NCI-H446 treated with DMSO at 0.1 percent for 48 hours (cell line): ENCODE results near the gene CLMP.
"Not testable (repeated sequence)": the region's sequence is repeated elsewhere in the genome, so short reads cannot be mapped to it uniquely, and the experiment has no call there.

Experiments
- DNase-seq: peaks from one replicate; lab custom pipeline; 2025; lab: John Stamatoyannopoulos, UW

The CLMP gene

DNA sequence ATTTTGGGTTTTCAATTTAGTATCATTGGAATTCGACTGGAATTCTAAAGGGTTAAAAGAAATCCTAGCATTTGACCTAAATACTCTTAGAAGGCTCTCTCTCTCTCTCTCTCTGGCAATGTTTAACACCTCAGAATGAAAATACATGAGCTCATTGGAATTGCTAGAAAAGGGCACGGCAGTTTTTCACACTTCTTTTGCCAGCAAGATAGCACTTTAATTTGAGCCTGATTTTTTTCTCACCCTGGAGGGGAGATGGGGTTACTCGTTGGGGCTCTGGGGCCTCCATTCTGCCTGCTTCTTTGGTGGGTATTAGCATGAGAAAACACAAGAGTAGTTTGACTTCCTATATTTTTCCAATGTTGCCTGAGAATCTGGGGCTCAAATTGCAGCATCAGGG, 22.8 kb upstream of the CLMP start:
- DNase-seq = no peak

DNA sequence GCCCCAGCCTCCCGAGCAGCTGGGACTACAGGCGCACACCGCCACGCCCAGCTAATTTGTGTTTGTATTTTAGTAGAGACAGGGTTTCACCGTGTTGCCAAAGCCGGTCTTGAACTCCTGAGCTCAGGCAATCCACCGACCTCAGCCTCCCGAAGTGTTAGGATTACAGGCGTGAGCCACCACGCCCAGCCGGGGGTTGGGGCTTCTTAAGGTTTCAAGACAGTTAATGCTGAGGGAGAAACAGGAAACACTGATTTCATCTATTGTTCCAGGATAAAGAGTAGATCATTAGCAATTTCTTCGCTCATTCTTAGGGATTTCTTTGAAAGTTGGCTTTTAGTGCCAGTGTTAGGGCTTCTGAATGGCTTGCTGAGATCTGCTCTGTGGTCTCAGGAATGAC, 21.2 kb upstream of the CLMP start:
- no peak for DNase-seq

DNA sequence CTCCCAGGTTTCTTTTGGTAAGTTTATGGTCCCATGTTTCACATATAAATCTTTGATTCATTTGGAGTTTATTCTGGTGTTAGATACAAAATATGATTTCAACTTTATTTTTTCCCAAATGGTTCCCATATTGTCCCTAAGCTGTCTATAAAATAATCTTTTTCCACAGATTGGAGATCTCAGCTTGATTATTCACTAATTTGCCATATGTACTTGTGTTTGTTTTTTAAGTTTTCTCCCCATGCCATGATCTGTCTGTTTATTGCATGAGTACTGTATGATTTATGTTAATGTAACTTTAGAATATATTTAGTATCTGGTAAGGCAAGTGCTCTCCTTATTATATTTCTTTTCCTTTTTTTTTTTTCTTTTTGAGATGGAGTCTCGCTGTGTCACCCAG, 19.9 kb upstream of the CLMP start:
- DNase-seq = no peak

DNA sequence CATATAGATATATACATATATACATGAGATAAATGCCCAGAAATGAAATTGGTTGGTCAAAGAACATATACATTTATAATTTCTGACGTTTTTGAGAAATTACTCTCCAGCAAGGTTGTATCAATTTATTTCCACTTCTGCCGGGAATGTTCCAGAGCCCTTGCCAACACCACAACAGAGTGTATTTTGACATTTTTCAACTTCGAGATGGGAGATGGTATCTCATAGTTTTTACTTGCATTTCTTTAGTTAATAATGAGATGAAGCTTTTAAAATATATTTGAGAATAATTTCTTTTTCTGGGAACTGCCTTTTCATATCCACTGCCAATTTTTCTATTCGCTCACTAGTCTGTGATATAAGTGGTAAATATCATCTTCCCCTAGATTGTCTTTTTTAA, 19.3 kb upstream of the CLMP start:
- no peak for DNase-seq

DNA sequence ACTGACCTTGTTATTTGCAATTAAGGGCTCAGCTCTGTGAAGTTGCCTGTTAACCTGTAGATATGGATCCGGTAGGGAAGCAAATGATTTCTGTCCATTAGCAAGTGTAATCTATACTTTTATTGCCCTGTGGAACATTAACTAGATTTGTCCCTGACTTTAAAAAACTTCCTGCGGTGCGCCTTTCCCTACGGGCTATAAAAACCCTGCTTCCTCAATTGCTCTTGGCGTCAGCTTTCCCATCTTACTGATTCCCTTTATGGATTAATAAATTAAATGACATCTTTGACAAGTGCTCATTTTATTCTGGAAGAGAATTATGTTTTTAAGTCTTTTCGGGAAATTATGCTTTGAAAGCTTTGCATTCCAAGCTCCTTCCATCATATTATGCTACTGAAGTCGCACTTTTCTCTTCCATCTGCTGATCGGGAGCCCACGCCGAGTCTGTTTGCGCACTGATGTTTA, 18.3 kb upstream of the CLMP start:
- DNase-seq = no peak

DNA sequence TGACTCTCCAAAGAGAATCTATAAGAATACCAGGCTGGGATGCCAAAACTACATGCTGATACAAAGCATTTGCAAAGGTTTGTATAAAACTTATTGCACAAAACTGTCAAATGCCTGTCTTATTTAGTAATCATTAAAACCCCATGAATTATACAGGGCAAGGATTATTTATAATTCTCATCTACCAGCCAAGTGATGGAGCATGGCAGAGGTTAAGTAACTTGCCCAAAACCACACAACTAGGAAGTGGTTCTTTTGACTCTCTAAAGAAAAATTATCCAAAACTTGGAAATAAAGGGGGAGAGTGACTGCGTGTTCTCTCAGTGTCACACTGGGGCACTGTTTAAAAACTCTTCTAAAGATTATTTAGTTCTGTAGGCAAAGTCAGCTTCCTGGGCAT, 17.4 kb upstream of the CLMP start:
- no peak for DNase-seq

- no peak for DNase-seq
Observed at GRCh38 chr11:123211981-123212380, 16.9 kb upstream of the CLMP start.

DNA sequence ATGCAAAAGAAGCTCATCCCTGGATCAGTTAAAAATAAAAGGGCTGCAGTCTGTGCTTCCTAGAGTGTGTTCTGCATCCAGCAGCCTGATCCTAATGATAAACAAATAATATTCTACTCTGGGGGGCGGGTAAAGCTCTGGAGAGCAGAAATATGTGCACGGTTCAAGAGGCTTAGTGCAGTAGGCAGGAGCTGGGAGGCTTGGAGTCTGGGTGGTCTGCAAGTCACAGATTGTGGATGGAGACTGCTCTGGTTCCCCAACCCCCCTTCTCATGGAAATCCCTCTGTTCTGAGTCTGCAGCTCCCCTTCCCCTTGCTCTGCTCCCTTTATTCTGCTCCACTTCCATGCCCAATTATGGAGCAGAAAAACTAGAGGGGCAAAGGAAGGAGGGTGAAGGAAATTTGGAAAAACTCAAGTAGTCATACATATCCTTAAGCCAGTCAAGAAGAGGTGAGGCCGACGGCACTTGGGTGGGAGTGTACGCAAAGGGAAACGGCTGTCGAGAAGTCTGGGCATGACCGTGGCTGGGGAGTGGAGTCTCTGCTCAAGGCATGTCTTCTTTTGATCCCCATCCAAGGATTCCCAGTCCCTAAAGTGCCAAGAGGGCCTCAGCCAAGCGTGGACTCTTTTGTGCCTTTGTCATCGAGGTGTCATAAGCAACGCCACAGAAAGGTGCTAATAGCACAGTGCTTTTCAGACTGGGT, 16.3 kb upstream of the CLMP start:
- no peak for DNase-seq

- no peak for DNase-seq
Observed at GRCh38 chr11:123209591-123209990, 14.5 kb upstream of the CLMP start.

DNA sequence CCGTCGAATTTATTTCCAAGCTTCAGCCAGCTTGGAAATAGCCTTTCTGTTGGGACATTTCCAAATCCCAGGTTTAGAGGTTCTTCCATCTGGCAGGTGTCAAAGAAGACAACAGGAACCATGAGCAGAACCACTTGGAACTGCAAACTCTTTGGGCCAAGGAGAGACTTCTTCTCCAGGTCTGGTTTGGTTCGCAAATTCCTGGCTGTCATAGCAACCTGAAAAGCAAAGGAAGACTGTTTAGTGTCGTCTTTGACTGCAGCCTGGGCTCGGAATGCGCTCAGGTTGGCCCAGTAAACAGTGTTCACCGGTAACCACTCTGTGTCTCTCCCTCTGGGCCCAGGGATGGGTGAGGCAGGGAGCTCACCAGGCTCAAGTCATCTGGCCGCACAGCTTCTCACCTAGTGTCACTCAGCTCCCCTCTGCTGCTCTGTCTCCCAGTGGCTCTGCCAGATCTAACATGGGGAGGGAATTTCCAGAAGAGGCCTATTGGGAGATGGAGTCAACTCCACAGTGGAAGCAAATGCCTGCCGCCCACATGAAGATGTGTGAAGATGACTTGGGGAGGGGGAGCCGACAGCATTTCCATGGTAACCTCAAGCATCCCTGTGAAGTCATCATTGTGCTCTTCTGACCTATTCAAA, 11.9 kb upstream of the CLMP start:
- DNase-seq = no peak

GRCh38 chr11:123206055-123206454, 11.0 kb upstream of the CLMP start:
- DNase-seq = not testable (repeated sequence)

DNA sequence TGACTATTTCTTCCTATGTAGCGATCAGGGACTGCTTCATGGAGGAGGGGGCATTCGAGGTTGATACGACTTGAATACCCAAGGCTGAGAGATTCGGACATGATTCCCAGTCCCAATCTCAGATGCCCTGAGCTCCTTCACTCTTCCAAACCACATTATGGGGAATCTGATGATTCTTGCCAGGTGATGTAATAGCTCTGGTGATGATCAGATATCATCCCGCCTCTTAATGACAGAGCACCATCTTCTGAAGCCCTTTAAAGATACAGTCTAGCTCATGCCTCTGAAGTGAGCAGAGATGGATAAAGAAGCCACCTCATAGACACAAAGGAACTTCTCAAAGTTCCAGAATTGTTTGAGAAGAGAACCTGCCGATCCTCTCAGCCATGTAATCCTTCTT, 8.9 kb upstream of the CLMP start:
- DNase-seq = no peak

- no peak for DNase-seq
Observed at GRCh38 chr11:123203471-123203870, 8.4 kb upstream of the CLMP start.

DNA sequence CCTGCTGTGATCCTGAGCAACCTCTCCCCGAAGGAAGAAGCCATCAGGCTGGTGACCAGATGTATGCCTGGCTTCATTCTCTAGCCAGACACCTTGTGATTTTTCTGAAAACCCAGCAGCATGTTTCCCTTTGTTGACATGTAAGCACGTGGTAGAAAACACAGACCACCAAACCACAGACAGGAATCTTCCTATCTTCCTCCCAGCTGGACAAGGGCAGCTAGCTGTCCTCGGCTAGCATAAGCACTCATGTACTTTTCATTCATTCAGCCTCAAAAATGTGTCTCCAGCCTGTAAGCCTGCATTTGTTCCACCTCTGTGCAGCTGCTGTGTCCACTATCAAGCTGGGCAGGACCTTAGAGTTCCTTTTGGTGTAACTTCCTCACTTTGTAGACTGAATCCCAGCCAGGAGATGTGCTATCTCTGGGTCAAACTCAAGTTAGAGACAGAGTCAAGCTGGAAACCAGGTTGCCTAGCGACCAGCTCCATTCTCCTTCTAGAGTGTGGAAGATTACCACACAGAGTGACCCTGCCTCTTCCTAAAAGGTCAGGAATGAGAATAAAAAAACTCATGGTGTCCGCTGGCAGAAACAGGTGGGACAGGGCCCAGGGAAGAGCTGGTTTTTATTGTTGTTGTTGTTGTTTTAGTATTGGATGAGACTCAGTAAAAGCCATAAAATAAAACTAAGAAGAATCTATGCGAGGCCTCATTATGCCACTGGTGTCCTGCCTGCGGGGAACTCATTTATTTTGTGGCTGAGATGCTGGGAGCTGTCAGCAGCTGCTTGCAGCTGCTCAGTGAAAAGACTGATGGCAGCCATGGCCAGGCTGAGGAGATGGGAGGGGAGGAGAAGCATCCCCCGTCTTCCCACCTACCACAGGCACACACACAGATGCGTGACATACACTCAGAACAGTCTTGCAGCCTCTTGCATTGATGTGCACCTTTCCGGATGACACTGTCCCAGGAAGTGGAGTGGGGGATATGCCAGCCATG, 7.4 kb upstream of the CLMP start:
- DNase-seq = no peak

DNA sequence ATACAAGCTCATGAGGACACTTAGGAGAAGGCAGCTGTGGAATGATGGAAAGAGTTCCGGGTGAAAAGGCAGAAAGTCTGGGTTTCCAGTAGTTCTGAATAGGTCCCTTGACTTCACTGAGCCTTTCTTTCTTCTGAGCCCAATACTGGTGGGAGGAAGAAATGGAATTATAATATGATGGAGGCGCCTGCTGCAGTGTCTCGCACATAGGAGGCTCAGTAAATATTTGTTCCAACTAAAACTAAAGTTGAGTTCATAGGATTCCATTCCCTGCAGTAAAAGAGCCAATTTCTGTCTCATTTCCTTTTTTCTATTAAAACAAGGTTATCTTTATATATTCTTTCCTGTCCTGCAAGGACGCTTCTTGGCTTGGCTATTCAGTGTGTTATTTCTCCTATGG, 5.2 kb upstream of the CLMP start:
- DNase-seq = no peak

DNA sequence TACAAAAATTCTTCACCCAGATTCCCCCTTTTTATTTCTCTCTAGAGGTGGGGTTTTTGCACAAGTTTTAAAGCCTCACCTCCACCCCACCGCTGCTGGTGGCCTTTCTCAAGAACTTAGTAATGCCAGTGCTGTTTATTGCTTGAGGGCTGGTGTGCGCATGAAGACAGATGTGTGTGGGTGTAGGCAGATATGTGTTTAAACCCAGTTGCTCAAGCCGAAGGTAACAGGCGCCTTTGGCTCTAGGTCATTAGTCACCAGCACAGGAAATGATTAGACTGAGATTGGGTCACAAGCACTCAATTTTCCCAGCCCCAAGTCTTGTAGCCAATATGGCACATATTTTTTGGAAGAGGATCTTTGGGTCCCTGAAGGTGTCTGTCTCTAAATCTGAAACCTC, 2.7 kb upstream of the CLMP start:
- no peak for DNase-seq

- DNase-seq = no peak
Observed at GRCh38 chr11:123196060-123196714, 1.1 kb upstream of the CLMP start.

DNA sequence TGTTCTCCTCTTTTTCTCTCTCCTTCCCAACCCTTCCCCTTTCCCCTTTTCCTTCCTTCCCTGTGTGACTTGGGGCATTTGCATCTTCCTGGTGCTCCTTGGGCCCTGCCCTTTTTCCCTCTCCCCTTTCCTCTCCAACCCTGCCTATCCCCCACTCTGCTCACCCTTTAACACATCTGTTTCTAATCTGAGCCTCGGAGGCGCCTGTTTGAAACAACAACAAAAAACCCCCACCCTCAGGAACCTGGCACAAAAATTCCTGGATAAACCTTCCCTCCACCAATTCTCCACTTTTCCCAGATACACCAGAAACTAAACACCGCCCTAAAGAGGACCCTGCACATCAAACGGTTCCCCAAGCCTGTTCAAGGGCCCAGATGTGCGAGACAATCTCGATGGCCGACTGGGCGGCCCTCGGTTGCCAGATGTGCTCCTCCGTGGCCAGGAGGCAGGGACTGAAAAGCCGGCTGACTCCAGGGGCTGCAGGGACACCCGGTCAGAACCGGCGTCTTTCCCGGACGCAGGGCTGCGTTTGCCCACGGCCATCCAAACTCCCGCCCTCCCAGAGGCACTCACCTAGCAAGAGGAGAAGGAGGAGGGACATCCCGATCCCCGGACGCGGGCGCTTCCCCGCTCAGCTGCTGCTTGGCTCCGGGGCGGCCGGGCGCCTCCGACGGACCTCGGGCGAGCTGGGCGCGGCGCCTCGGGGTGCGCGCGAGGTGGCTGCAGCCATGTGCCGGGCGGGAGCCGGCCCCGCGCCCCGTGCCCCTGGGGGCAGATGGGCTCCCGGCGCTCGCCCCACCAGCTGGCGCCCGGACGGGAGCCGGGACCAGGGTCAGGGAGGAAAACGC, 486 bp downstream of the CLMP start:
- no peak for DNase-seq

DNA sequence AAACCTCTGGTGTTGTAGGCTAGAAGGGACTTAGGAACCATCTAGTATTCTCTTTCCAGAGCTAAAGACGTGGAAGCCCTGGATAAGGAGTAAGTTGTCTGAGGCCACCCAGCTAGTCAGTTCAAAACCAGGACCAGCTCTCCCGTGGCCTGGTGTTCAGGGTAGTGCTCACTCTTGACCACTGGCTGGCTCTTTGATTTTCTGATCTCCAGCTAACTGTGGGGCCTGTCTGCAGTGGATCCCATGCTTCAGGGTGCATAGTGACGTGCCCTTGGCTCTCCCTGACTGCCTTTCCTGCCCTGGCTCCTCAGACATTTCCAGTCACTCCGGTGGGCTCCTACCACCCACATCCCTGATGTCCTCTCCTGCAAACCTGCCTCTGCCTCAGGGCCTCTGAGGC, 1.3 kb downstream of the CLMP start:
- DNase-seq = no peak

DNA sequence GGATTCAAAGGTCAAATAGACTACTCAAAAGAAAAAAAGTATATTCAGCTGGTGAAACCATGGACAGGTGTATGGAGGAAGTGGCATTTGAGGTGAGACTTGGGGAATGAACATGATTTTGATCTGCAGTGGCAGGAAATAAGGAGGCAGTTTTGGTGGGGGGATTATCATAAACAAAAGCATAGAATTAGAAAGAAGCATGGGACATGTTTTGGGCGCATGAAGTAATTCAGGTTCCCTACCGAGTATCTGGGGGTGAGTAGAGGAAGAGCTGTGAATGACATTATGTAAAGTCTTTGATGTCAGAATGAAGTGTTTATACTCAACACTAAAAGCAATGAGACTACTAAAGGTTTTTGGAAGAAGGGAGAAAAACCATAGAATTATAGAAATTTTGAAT, 3.1 kb downstream of the CLMP start:
- no peak for DNase-seq

DNA sequence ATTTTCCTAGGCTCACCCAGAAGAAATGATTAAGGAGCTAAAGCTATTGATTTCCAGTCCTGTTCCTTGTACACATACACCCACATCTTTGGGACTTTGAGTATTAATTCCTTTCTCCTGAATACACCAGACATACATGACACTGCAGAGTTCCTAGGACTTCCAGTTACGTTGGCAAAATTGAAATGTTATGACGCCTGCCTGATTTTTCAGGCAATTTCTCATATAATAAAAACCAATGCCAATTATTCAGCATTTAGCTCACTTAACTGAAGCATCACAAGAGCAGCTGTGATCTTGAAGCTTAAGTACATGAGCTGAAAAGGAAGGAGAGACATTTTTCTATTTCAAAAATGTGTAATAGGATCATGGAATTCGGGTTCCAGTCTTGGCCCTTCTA, 4.5 kb downstream of the CLMP start:
- DNase-seq = peak; percentile 36
